Left ventricle myocardium inferior (tissue), 1 donor: ENCODE data around the gene WBP2NL. TPM values are rescaled to one million over a fixed set of nuclear protein-coding genes. Genes with fewer than 3 reads are reported as not detected.

Source experiments
- DNase-seq: peaks from one replicate; pipeline ENCODE4 v3.0.0-alpha.2; 2020
- H3K27ac ChIP-seq: fragments of 200-600 bp; replicated peaks from 2 replicates; pipeline ENCODE4 v1.8.0; 2021
- H3K27me3 ChIP-seq: fragments of 200-600 bp; 2 replicates; pipeline ENCODE4 v1.8.0; 2021; ENCODE audit warnings: low read depth
- H3K36me3 ChIP-seq: fragments of 200-600 bp; 2 replicates; pipeline ENCODE4 v1.8.0; 2021
- H3K4me1 ChIP-seq: fragments of 200-600 bp; 2 replicates; pipeline ENCODE4 v1.8.0; 2021
- H3K4me3 ChIP-seq: fragments of 200-600 bp; 2 replicates; pipeline ENCODE4 v1.8.0; 2021; ENCODE audit warnings: mild to moderate bottlenecking, moderate library complexity
- H3K9me3 ChIP-seq: fragments of 200-600 bp; replicated peaks from 2 replicates; pipeline ENCODE4 v1.8.0; 2021
- CTCF ChIP-seq: fragments of 200-600 bp; IDR thresholded peaks from 2 replicates; pipeline ENCODE4 v1.8.0; 2021; ENCODE audit warnings: antibody characterized with exemption, mild to moderate bottlenecking, borderline replicate concordance
- intact Hi-C: fragments of 100-400 bp; cut with micrococcal nuclease; formaldehyde crosslinking; loops from one replicate; pipeline ENCODE4 v1.11.0; 2022
- total RNA-seq: library from RNA; stranded (reverse); fragmentation: NEBNext Ultra II Directional; extraction: Animal tissue kit (Norgen Biotek cat#: 25700); gene quantifications from one replicate; pipeline ENCODE4 v1.2.1, GENCODE V29; 2021
- donor health status: DM: no; HTN: yes; CAD: no; lungs with severe emphysema.

The WBP2NL gene
- total RNA-seq, 1 donor from 2014 or later: 0.22 TPM

- H3K4me3 ChIP-seq: no peak overlapping the region
- peaks cover 16% of the 10 kb centered on the region for H3K9me3 ChIP-seq
- intact Hi-C loops: no loop called here
- peaks cover 69% of the 10 kb centered on the region for H3K36me3 ChIP-seq
- no peak for TF ChIP-seq CTCF
- H3K4me1 ChIP-seq: no peaks in the 10 kb centered on the region
- no peaks in the 10 kb centered on the region for H3K27me3 ChIP-seq
- H3K27ac ChIP-seq: no peak overlapping the region
- no peak for DNase-seq
Observed at GRCh38 chr22:42060489-42060888, 61.9 kb downstream of the WBP2NL start.

DNA sequence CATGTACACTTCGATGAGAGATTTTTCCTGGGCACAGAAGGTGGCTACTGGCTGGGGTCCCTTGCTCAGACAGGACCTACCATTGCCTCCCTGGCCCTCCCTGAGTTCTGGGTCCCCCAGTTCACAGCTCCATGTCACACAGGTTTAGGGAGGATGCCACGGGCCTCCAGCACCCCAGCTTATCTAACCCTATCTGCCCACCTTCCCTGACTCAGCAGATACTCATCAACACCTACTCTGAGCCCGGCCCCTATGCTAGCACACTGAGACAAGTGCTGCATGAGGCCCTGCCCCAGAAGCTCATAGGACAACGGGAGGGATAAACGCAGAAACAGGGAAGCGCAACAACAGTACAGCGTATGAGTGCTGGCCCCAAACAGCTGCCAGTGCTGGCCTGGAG is 62.5 kb downstream of the WBP2NL start:
- Histone ChIP-seq H3K36me3 (peaks cover 74% of the 10 kb centered on the region), H3K4me1 (no peaks in the 10 kb centered on the region), H3K9me3 (peaks cover 15% of the 10 kb centered on the region), H3K4me3 (no peak overlapping the region), H3K27me3 (no peaks in the 10 kb centered on the region), H3K27ac (no peak overlapping the region)
- no peak for DNase-seq
- no peak for TF ChIP-seq CTCF
- intact Hi-C loops: no loop called here

- H3K36me3 ChIP-seq: peaks cover 82% of the 10 kb centered on the region
- H3K9me3 ChIP-seq: no peaks in the 10 kb centered on the region
- intact Hi-C loops: no loop called here
Observed at GRCh38 chr22:42062506-42063170, 64.0 kb downstream of the WBP2NL start.

DNA sequence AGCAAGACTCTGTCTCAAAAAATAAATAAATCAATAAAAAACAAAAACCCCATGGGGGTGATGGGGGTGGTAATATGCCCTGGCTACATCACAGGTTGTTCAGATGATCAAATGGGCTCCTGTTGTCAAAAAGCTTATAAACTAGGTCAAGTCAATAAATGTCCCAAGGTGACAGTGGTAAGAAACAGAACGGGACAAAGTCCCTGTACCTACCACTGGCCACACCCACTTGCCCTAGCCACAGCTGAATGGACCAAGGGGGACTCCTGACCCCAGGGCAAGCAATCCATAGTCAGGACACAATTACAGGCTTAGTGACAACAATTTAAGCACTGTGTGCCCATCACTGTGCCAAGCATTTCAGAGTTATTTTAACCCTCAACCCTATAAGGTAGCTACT is 66.0 kb downstream of the WBP2NL start:
- intact Hi-C loops: no loop called here
- DNase-seq: no peak

More at GRCh38 chr22:42062506-42063170, 64.0 kb downstream of the WBP2NL start:
- Histone ChIP-seq H3K4me1 (no peaks in the 10 kb centered on the region), H3K4me3 (no peak overlapping the region), H3K27me3 (no peaks in the 10 kb centered on the region), H3K27ac (no peak overlapping the region)
- no peak for DNase-seq
- no peak for TF ChIP-seq CTCF

DNA sequence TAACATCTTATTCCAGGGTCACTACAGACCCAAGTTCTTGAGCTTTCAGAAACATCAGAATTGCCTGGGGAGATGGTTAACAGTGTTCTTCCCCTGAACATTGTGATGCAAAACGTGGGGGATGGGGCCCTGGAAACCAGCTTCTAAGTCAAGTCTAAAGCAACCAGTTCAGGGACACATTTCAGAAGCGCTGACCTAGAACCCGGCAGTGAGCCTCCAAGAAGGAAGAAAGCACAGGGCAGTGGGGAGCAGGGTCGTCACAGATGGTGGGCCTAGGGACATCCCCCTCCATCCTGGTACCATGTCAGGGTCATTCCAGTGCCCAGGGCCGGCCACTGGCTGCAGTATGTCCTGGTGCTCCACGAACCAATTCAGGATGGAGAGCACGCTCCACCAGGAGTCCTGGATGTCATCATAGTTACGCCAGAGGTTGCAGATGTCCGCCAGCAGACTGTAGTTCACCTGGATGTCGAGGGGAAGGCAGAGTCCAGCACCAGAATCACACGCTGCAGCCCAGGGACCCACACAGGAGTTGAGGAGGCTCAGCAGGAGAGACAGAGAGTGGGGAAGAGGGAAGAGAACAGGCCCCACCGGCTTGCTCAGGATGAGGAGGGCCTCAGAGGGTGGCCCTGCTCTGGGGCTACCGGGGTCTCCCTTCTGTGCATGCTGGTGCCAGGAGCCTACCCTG is 67.0 kb downstream of the WBP2NL start:
- Histone ChIP-seq H3K27ac (no peak overlapping the region), H3K9me3 (no peaks in the 10 kb centered on the region), H3K27me3 (no peaks in the 10 kb centered on the region), H3K4me1 (peaks cover 16% of the 10 kb centered on the region), H3K4me3 (no peak overlapping the region), H3K36me3 (peaks cover 66% of the 10 kb centered on the region)
- no peak for DNase-seq
- intact Hi-C loops: no loop called here
- TF ChIP-seq CTCF: no peak

More for the DNA sequence above, 66.0 kb downstream of the WBP2NL start:
- H3K9me3 ChIP-seq: no peaks in the 10 kb centered on the region
- peaks cover 7% of the 10 kb centered on the region for H3K4me1 ChIP-seq
- no peak overlapping the region for H3K27ac ChIP-seq
- no peaks in the 10 kb centered on the region for H3K27me3 ChIP-seq
- TF ChIP-seq CTCF: no peak
- no peak overlapping the region for H3K4me3 ChIP-seq
- H3K36me3 ChIP-seq: peaks cover 76% of the 10 kb centered on the region
